ENCODE measurements around the gene BPIFB2. TPM values are rescaled to one million over a fixed set of nuclear protein-coding genes. Genes with fewer than 3 reads are reported as not detected.

The BPIFB2 gene
- total RNA-seq, 2 experiments from 2014 or later = not detected

DNA sequence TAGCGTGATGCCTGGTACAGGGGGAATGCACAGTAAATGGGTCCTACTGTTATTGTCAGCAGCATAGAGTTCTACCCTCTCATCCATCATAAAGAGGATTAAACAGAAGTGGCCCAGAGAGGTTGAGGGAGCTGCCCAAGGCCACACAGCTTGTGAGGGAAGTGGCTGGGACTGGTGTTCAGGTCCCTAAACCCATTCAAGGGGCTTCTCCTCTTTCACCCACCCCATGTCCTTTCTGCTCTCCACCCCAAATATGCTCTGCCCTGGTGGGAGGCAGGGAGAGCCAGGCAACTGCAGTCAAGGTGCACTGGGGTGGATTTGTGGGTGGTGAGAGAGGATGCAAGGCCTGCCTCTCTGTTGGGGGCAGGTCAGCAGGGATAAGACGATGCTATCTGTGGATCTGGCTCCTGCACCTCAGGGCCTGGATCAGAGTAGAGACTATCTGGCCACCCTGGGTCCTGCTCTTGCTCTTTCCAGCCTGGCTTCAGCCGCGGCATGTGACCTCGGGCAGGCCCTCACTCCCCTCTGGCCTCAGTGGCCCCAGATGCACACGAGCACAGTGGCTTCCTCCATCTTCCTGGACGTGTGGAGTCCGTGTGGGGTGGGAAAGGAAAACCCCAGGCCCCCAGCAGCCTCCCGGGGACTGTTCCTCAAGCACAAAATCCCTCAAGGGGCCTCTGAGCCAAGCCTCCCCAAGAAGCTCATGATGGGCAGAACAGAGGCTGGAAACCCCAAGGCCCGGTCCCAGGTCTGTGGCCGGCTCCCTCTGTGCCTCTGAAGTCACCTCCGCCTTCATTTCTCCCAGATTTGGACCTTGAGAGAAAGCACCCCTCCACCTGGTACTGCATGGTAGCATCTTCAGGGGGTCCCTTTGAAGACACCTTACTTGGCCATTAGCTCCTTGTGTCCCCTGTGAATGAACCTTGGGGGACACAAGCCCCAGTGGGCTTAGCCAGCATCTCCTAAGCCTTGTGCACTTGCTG is 20.6 kb downstream of the BPIFB2 start:
- ChIA-PET POLR2A (no interaction called here), CTCF (no interaction called here)
- Mint-ChIP-seq H3K27ac (no peak overlapping the region), H3K4me3 (no peak overlapping the region), H3K36me3 (ENCODE audit: low read depth) (no peaks in the 10 kb centered on the region), H3K4me1 (no peaks in the 10 kb centered on the region), H3K9me3 (no peaks in the 10 kb centered on the region), H3K27me3 (no peaks in the 10 kb centered on the region)
- DNase-seq = no peak

DNA sequence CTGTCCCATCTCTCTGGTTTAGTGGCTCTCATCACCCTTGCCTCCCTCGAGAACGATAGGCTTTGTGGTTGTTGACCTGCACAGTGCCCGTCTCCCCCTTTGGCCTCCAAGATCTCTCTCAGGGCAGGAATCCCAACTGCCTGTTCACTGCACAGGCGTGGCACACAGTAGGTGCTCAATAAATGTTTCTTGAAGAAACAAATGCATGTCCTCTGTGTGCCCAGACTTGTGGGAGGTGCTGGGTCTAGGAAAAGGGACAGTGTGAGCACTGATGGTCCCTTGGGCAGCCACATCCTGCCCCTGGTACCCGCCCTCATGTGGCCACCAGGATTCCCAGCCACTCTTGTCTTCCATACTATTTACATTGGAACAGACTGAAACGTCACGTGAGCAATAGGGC is 21.4 kb downstream of the BPIFB2 start:
- DNase-seq = no peak
- no peaks in the 10 kb centered on the region for H3K9me3 Mint-ChIP-seq
- ChIA-PET POLR2A (no interaction called here), CTCF (no interaction called here)
- no peaks in the 10 kb centered on the region for H3K27me3 Mint-ChIP-seq
- H3K4me3 Mint-ChIP-seq = no peak overlapping the region
- no peaks in the 10 kb centered on the region for H3K36me3 Mint-ChIP-seq (ENCODE audit: low read depth)
- no peak overlapping the region for H3K27ac Mint-ChIP-seq
- H3K4me1 Mint-ChIP-seq = no peaks in the 10 kb centered on the region

DNA sequence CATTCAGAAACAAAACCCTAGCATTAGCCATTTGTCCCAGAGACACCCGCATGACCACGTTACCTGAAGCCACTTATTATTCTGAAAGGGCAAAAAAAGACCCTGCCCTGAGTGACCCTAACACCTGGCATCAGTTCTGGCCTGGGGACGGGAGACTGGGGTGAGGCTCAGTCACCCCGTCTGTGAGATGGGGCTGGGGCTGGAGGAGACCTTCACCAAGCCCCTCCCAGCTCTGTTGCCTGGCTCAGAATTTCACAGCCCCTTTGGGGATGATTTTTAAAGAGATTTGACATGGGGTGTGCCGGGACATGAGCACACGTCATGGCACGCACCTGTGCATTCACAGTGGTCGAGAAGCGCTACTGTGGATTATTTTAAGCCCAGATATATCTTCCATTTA is 22.6 kb downstream of the BPIFB2 start:
- Mint-ChIP-seq H3K4me1 (no peaks in the 10 kb centered on the region), H3K36me3 (ENCODE audit: low read depth) (no peaks in the 10 kb centered on the region), H3K27ac (no peak overlapping the region), H3K4me3 (no peak overlapping the region), H3K9me3 (no peaks in the 10 kb centered on the region), H3K27me3 (no peaks in the 10 kb centered on the region)
- ChIA-PET CTCF (no interaction called here), POLR2A (no interaction called here)
- DNase-seq = no peak

DNA sequence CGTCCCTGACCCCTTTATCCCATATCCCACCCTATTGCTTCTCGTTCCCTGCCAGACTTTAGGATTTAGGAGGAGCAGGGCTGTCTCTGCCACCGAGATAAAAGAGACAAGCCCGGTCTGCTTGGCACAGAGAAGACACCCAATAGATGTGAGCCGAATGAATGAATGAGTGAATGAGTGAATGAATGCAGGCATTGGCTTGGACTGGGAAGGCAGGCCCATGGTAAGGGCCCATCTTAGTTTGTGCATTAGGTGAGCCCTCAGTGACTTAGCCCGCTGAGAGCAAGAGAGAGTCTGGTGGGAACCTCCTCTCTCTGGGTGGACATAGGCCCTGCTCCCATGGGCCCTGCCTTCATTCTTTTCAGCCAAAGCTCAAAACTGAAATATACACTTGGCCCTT is 23.1 kb downstream of the BPIFB2 start:
- Mint-ChIP-seq H3K27ac (no peak overlapping the region), H3K36me3 (ENCODE audit: low read depth) (no peaks in the 10 kb centered on the region), H3K4me3 (no peak overlapping the region), H3K4me1 (no peaks in the 10 kb centered on the region), H3K9me3 (no peaks in the 10 kb centered on the region), H3K27me3 (no peaks in the 10 kb centered on the region)
- ChIA-PET CTCF (no interaction called here), POLR2A (no interaction called here)
- DNase-seq = no peak

DNA sequence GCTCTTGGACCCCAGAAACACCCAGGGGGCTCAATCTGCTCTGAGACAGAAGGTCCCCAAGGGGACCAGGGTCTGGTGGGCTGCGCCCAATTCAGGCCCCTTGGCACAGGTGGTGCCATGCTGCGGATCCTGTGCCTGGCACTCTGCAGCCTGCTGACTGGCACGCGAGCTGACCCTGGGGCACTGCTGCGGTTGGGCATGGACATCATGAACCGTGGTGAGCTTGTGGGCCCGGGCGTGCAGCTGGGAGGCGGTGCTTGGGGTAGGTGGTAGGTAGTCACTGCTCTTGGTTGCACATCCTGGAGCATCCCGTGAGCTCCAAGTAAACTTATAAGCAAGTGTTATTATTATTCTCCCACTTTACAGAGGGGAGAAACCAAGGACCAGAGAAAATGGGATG is 24.0 kb downstream of the BPIFB2 start, which contains the start of gene BPIFB6:
BPIFB6 (plus strand) TSS at position 118 of the 400 bp plus-strand sequence; CDS start at position 118, 0 bp downstream.
- no peak for DNase-seq
- Mint-ChIP-seq H3K4me1 (no peaks in the 10 kb centered on the region), H3K9me3 (no peaks in the 10 kb centered on the region), H3K36me3 (ENCODE audit: low read depth) (no peaks in the 10 kb centered on the region), H3K4me3 (no peak within 1 kb of the TSS), H3K27ac (no peak within 1 kb of the TSS), H3K27me3 (no peaks in the 10 kb centered on the region)
- ChIA-PET CTCF (no interaction called here), POLR2A (no interaction called here)

DNA sequence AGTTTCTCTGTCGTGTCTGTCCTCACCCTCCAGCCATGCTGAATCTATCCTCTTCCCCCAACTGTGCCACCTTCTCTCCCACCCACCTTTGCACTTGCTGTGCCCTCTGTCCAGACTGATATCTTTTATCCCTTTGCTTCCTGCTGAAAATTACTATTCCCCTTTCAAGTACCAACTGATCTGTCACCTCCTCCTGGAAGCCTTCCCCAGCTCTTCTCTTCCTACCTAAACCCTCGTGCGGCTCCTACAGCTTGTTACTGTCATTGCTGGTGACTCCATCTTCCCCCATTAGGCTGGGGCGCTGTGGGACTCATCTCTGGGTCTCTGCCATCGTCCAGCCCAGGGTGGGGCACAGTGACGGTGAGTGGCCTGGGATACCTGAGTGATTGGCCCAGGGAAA is 25.1 kb downstream of the BPIFB2 start:
- POLR2A ChIA-PET = no interaction called here
- Mint-ChIP-seq H3K27me3 (no peaks in the 10 kb centered on the region), H3K4me1 (no peaks in the 10 kb centered on the region), H3K9me3 (no peaks in the 10 kb centered on the region), H3K27ac (no peak overlapping the region), H3K4me3 (no peak overlapping the region), H3K36me3 (ENCODE audit: low read depth) (no peaks in the 10 kb centered on the region)
- CTCF ChIA-PET = no interaction called here
- no peak for DNase-seq

DNA sequence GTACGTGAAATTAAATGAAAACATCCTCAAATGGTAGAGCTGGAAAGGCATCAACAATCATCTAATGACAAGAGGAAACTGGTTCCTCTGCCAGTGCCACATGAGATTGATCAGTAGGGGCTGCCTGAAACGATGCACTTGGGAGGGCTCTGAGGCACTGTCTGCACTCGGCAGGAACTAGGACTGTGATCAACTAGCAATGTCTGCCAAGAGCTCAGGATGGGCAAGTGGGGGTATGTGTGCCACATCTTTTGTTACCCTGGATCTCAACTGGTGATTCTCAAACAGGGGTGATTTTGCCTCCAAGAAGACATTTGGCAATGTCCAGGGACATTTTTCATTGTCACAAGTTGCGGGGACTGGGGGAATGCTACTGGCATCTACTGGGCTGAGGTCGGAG is 25.9 kb downstream of the BPIFB2 start:
- no peak overlapping the region for H3K4me3 Mint-ChIP-seq
- H3K4me1 Mint-ChIP-seq = no peaks in the 10 kb centered on the region
- DNase-seq = no peak
- CTCF ChIA-PET = no interaction called here
- POLR2A ChIA-PET = no interaction called here
- H3K27ac Mint-ChIP-seq = no peak overlapping the region
- H3K9me3 Mint-ChIP-seq = no peaks in the 10 kb centered on the region
- H3K27me3 Mint-ChIP-seq = no peaks in the 10 kb centered on the region
- H3K36me3 Mint-ChIP-seq (ENCODE audit: low read depth) = no peaks in the 10 kb centered on the region

DNA sequence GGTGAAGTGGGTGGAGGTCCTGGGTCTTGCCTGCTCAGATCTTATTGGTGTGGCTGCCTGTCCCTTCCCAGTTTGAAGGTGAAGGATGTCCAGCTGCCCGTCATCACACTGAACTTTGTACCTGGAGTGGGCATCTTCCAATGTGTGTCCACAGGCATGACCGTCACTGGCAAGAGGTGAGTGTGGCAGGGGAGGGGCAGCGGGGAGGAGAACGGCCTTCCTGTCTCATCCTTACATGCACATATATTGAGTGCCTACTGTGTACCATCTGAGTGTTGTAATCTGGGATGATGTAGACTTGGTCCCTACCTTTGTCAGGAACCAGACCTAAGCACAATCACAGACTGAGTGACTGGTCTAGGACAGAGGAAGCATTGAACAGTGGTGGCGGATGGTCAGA is 26.6 kb downstream of the BPIFB2 start:
- CTCF ChIA-PET = no interaction called here
- no peak overlapping the region for H3K27ac Mint-ChIP-seq
- H3K4me3 Mint-ChIP-seq = no peak overlapping the region

DNA sequence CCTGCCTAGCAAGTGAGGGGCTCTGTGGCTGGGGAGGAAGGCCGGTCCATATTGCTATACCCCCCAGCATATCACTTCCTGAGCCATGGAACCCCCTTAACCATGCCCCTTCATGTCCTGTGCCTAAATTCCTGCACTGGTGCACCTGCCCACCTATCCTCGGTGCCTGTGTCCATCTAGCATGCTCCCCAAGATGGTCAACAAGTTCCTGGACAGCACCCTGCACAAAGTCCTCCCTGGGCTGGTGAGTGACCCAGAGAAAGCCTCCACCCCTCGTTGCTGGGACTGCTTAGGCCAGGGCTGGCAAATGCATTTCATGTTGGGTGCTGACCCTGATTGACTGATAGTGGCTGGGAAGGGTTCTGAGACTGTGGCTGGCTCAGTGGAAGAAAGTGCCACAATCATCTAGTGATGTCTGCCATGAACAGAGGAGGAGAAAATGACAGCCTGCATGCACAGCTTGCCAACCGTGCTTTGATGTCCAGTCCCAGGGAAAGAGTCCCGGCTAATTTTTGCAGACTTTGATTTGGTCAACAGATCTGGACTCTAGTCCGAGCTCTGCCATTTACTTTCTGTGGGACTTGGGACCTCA is 27.5 kb downstream of the BPIFB2 start:
- Mint-ChIP-seq H3K27ac (no peak overlapping the region), H3K4me1 (no peaks in the 10 kb centered on the region), H3K4me3 (no peak overlapping the region), H3K9me3 (no peaks in the 10 kb centered on the region), H3K27me3 (no peaks in the 10 kb centered on the region), H3K36me3 (ENCODE audit: low read depth) (no peaks in the 10 kb centered on the region)
- ChIA-PET CTCF (no interaction called here), POLR2A (no interaction called here)
- DNase-seq = no peak

More for the DNA sequence above, 26.6 kb downstream of the BPIFB2 start:
- H3K9me3 Mint-ChIP-seq = no peaks in the 10 kb centered on the region
- H3K36me3 Mint-ChIP-seq (ENCODE audit: low read depth) = no peaks in the 10 kb centered on the region
- DNase-seq = no peak
- POLR2A ChIA-PET = no interaction called here
- H3K27me3 Mint-ChIP-seq = no peaks in the 10 kb centered on the region
- no peaks in the 10 kb centered on the region for H3K4me1 Mint-ChIP-seq

DNA sequence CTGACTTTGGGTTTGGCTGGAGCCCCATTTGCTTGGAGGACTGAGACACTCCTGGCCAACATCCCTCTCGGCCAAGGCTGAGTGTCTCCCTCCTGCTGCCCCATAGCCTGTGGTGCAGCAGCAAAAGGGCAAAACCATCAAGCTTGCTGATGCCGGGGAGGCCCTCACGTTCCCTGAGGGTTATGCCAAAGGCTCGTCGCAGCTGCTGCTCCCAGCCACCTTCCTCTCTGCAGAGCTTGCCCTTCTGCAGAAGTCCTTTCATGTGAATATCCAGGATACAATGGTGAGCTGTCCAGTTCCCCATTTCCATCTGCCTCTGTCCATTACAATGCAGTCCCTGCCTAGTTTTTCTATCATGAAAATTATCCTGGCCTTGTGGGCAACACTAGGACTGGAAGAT is 30.0 kb downstream of the BPIFB2 start:
- POLR2A ChIA-PET = no interaction called here
- Mint-ChIP-seq H3K27ac (no peak overlapping the region), H3K4me1 (no peaks in the 10 kb centered on the region), H3K36me3 (ENCODE audit: low read depth) (no peaks in the 10 kb centered on the region), H3K27me3 (no peaks in the 10 kb centered on the region), H3K9me3 (no peaks in the 10 kb centered on the region), H3K4me3 (no peak overlapping the region)
- CTCF ChIA-PET = no interaction called here
- DNase-seq = no peak

DNA sequence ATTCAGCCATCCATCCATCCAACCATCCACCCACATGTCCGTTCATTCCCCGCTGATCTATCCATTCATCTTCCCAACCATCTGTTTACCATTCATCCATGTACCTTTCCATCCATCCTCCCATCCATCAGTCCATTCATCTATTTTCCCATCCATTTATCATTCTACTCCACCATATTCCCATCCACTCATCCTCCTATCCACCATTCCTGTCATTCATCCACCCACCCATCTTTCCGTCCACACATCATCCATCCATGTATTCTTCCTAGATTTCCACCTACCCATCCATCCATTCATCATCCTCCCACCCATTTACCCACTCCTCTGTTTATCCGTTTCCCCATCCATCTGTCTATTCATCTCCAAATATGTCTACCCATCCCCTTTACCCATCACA is 30.7 kb downstream of the BPIFB2 start:
- no peaks in the 10 kb centered on the region for H3K27me3 Mint-ChIP-seq
- ChIA-PET POLR2A (no interaction called here), CTCF (no interaction called here)
- DNase-seq = no peak
- no peaks in the 10 kb centered on the region for H3K4me1 Mint-ChIP-seq
- H3K27ac Mint-ChIP-seq = no peak overlapping the region
- no peaks in the 10 kb centered on the region for H3K9me3 Mint-ChIP-seq
- H3K4me3 Mint-ChIP-seq = no peak overlapping the region
- H3K36me3 Mint-ChIP-seq (ENCODE audit: low read depth) = no peaks in the 10 kb centered on the region

DNA sequence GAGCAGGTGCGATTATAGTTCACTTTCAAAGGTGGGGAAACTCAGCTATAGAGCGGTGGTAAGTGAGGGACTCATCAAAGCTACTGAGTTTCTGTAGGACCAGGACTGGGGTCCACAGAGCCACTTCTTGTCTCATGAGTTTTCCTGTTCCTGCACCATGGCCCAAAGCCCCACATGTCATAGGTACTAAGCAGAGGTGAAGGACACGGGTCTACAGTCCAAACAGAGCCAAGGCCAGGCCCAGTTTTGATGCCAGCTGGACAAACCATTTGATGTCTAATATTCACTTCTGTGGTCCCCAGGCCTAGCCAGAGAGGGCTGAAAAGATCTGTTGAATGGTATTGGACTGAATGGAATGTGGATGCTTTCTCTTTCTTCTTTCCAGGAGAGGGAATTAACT is 34.9 kb downstream of the BPIFB2 start:
- ChIA-PET POLR2A (no interaction called here), CTCF (no interaction called here)
- Mint-ChIP-seq H3K4me3 (no peak overlapping the region), H3K4me1 (no peaks in the 10 kb centered on the region), H3K27me3 (no peaks in the 10 kb centered on the region), H3K36me3 (ENCODE audit: low read depth) (no peaks in the 10 kb centered on the region), H3K9me3 (peaks cover 11% of the 10 kb centered on the region), H3K27ac (no peak overlapping the region)
- no peak for DNase-seq

DNA sequence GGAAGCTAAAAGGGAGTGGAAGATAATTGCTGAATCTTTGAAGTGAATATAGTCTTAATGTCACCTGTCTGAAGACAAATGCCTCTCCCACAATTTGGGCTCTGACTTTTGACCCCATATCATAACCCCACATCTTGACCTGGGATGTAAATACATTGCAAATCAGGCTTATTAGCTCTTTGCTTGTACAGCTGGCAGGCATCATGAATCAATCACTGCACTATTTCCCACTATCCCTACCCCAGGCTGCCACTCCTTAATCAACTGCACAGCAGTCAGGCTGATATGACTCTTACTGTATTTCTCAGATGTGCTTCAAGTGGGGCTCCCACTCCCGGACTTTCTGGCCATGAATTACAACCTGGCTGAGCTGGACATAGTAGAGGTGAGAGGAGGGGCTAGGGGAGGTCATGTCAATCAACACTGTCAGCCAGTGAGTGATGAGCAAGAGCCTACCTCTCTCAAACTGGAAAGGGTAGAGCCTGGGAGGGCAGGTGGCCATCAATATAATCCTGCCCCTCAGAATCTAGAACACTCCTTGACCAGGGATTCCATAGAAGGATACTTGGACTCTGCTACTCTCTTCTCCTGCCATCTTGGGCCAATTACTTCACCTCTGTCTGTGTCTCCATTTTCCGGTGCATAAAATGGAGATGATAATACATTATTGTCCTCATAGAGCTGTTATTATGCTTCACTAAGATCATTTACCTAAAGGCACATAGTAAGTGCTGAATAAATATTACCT is 35.7 kb downstream of the BPIFB2 start:
- H3K4me1 Mint-ChIP-seq = no peaks in the 10 kb centered on the region
- POLR2A ChIA-PET = no interaction called here
- DNase-seq = no peak
- CTCF ChIA-PET = no interaction called here
- H3K36me3 Mint-ChIP-seq (ENCODE audit: low read depth) = no peaks in the 10 kb centered on the region
- H3K9me3 Mint-ChIP-seq = peaks cover 11% of the 10 kb centered on the region
- H3K4me3 Mint-ChIP-seq = no peak overlapping the region
- H3K27me3 Mint-ChIP-seq = no peaks in the 10 kb centered on the region
- H3K27ac Mint-ChIP-seq = no peak overlapping the region

Data from activated CD4-positive, alpha-beta memory T cell treated with anti-CD3 and anti-CD28 coated beads, Interleukin-2, amount 10 ng/mL, durations not matched to agents 7 days and 5 days (primary cell).